GM12878 (cell line): Measurements from ENCODE around the gene DOK4. TPM values are rescaled to one million over a fixed set of nuclear protein-coding genes. Genes with fewer than 3 reads are reported as not detected.

ENCODE experiments used
- ATAC-seq: fragments of 200-7000 bp; cut with Tn5 transposase; 3 replicates; pipeline ENCODE4 v1.9.1; 2020; ENCODE audit warnings: mild to moderate bottlenecking, moderate library complexity
- BruUV-seq: library from RNA; stranded (reverse); fragments of 400-500 nt; replicated peaks from 2 replicates; lab custom pipeline; 2021; lab: Mats Ljungman, UMichigan
- CTCF ChIA-PET: fragments of 300-600 bp; sonication (Branson Sonifier 250); formaldehyde crosslinking; extraction: SDS; loops from one replicate; lab custom pipeline; 2021; ENCODE audit warnings: inconsistent platforms; lab: Yijun Ruan, JAX
- POLR2A ChIA-PET: fragments of 350-600 bp; formaldehyde crosslinking; extraction: SDS; loops from one replicate; lab custom pipeline; 2021; ENCODE audit warnings: inconsistent platforms; lab: Charles Lee
- RAD21 ChIA-PET: fragments of 300-600 bp; sonication (Branson Sonifier 250); formaldehyde crosslinking; loops from one replicate; lab custom pipeline; 2023; ENCODE audit warnings: antibody characterized with exemption; ENCODE audit not compliant: unreplicated experiment; lab: Charles Lee
- SMC1A ChIA-PET: fragments of 300-600 bp; sonication (Branson Sonifier 250); formaldehyde crosslinking; loops from one replicate; lab custom pipeline; 2023; ENCODE audit not compliant: unreplicated experiment, uncharacterized antibody; lab: Charles Lee
- DNase-seq: peaks from one replicate; pipeline ENCODE4 v3.0.0-alpha.2; 2011; ENCODE audit warnings: low read depth, low spot score
- FAIRE-seq: peaks from 3 replicates; lab custom pipeline; 2011; peaks lifted over from hg19 to GRCh38; lab: Jason Lieb, UNC
- H2AFZ ChIP-seq: 2 replicates; pipeline ENCODE4 v1.6.0; 2011; ENCODE audit warnings: low read depth, low read length, control low read depth; ENCODE audit not compliant: control insufficient read depth
- H3K27ac ChIP-seq: 2 replicates; pipeline ENCODE4 v1.5.1; 2011; ENCODE audit warnings: control low read depth; ENCODE audit not compliant: control insufficient read depth, insufficient read depth
- H3K27me3 ChIP-seq, 2 experiments: replicated peaks in 1 of 2; 2 replicates each; pipeline versions ENCODE4 v1.6.0 to v1.6.1; 2011; ENCODE audit warnings: low read length in 1 of 2; ENCODE audit not compliant: control insufficient read depth in 2 of 2, insufficient read depth in 2 of 2
- H3K36me3 ChIP-seq, 2 experiments: 2 replicates each; pipeline ENCODE4 v1.5.1; 2011; ENCODE audit warnings: low read length in 1 of 2; ENCODE audit not compliant: control insufficient read depth in 2 of 2, insufficient read depth in 2 of 2
- H3K4me1 ChIP-seq: 2 replicates; pipeline ENCODE4 v1.6.1; 2011; ENCODE audit warnings: mild to moderate bottlenecking, low read length, moderate library complexity, mixed read lengths; ENCODE audit not compliant: control insufficient read depth, insufficient read depth
- H3K4me2 ChIP-seq: 2 replicates; pipeline ENCODE4 v1.6.0; 2011; ENCODE audit warnings: control low read depth; ENCODE audit not compliant: control insufficient read depth, insufficient read depth
- H3K4me3 ChIP-seq: fragments of 200-600 bp; sonication (generic); 2 replicates; pipeline ENCODE4 v1.5.1; 2016
- H3K79me2 ChIP-seq: 2 replicates; pipeline ENCODE4 v1.6.0; 2011; ENCODE audit warnings: low read length; ENCODE audit not compliant: control insufficient read depth, insufficient read depth
- H3K9ac ChIP-seq: 2 replicates; pipeline ENCODE4 v1.8.0; 2011; ENCODE audit warnings: low read length, control low read depth, mixed read lengths; ENCODE audit not compliant: control insufficient read depth, insufficient read depth
- H3K9me3 ChIP-seq: replicated peaks from 3 replicates; pipeline ENCODE4 v1.5.1; 2011; ENCODE audit warnings: mild to moderate bottlenecking, low read length; ENCODE audit not compliant: control insufficient read depth, insufficient read depth
- H4K20me1 ChIP-seq: 2 replicates; pipeline ENCODE4 v1.6.0; 2011; ENCODE audit not compliant: control insufficient read depth, insufficient read depth
- CHD4 ChIP-seq: fragments of 200-600 bp; sonication (generic); IDR thresholded peaks from 2 replicates; pipeline ENCODE4 v1.6.1; 2016; ENCODE audit warnings: mild to moderate bottlenecking
- EGR1 ChIP-seq, 2 experiments: IDR thresholded peaks; 1 replicate in 1 of 2; 2 replicates in 1 of 2; pipeline ENCODE4 v1.6.1; 2011 to 2012; ENCODE audit warnings: low read depth in 2 of 2, low read length in 2 of 2, borderline replicate concordance in 1 of 2, mild to moderate bottlenecking in 1 of 2, moderate library complexity in 1 of 2
- ELK1 ChIP-seq: IDR thresholded peaks from 2 replicates; pipeline ENCODE4 v1.6.1; 2012; ENCODE audit warnings: low read depth, low read length, improper control_type of control experiment
- GATAD2B ChIP-seq: fragments of 450-650 bp; conservative IDR thresholded peaks from 2 replicates; pipeline ENCODE4 v1.6.1; 2017; ENCODE audit warnings: low read depth, mild to moderate bottlenecking, moderate library complexity
- IRF5 ChIP-seq: fragments of 450-650 bp; IDR thresholded peaks from 2 replicates; pipeline ENCODE4 v1.6.1; 2017; ENCODE audit warnings: borderline replicate concordance
- MTA3 ChIP-seq: IDR thresholded peaks from 2 replicates; pipeline ENCODE4 v1.6.1; 2012; ENCODE audit warnings: low read length, inconsistent platforms, borderline replicate concordance
- NBN ChIP-seq: fragments of 450-650 bp; IDR thresholded peaks from 2 replicates; pipeline ENCODE4 v1.6.1; 2016
- POLR2AphosphoS2 ChIP-seq: IDR thresholded peaks from 2 replicates; pipeline ENCODE4 v1.6.1; 2011; ENCODE audit warnings: low read depth, mild to moderate bottlenecking, low read length, improper control_type of control experiment, moderate library complexity
- STAT1 ChIP-seq: fragments of 450-650 bp; conservative IDR thresholded peaks from 2 replicates; pipeline ENCODE4 v1.6.1; 2014; ENCODE audit warnings: antibody characterized with exemption, mild to moderate bottlenecking
- TCF7 ChIP-seq: IDR thresholded peaks from 2 replicates; pipeline ENCODE4 v1.6.1; 2014; ENCODE audit warnings: antibody characterized with exemption, borderline replicate concordance
- ZBTB4 ChIP-seq: fragments of 450-650 bp; formaldehyde crosslinking; IDR thresholded peaks from 2 replicates; pipeline ENCODE4 v1.4.0; 2022; ENCODE audit warnings: mild to moderate bottlenecking, moderate library complexity
- ZNF622 ChIP-seq: fragments of 450-650 bp; IDR thresholded peaks from 2 replicates; pipeline ENCODE4 v1.6.1; 2017; ENCODE audit warnings: mild to moderate bottlenecking, inconsistent platforms
- WGBS: methylation state at CpG from one replicate; pipeline ENCODE4 v1.1.6; 2016; ENCODE audit warnings: low lambda C conversion rate; ENCODE audit not compliant: insufficient replicate concordance, insufficient coverage; ENCODE audit errors: missing lambda C conversion rate; 5-methylcytosine and 5-hydroxymethylcytosine counted together
- in situ Hi-C: fragments of 300-500 bp; cut with MboI; formaldehyde crosslinking; loops from 9 replicates; pipeline ENCODE4 v1.14.3; 2018; ENCODE audit warnings: mixed read lengths
- intact Hi-C: fragments of 100-400 bp; cut with micrococcal nuclease; formaldehyde crosslinking; loops from one replicate; pipeline ENCODE4 v1.14.2; 2022; ENCODE audit not compliant: unreplicated experiment
- polyA plus RNA-seq, 11 experiments: library from polyadenylated mRNA; depleted of rRNA in 4 of 11; unstranded in 6 of 11; stranded (reverse) in 5 of 11; fragments of >200 nt; fragmentation: Nextera tagmentation in 4 of 11; fragmentation: Illumina TruSeq in 1 of 11; extraction: Ambion mirVana in 4 of 11; extraction: Trizol in 1 of 11; gene quantifications; 1 replicate in 1 of 11; 2 replicates in 10 of 11; pipeline versions ENCODE4 v1.2.1 to v1.2.3, GENCODE V29; 2011 to 2016; ENCODE audit warnings: inconsistent platforms in 2 of 11, missing spikeins in 2 of 11, low read depth in 1 of 11
- total RNA-seq, 4 experiments: library from RNA; depleted of rRNA in 3 of 4; stranded (reverse); fragments of >200 nt in 3 of 4; fragmentation: Illumina TruSeq in 1 of 4; extraction: Trizol in 1 of 4; gene quantifications; 2 replicates each; pipeline versions ENCODE4 v1.2.1 to v1.2.3, GENCODE V29; 2013 to 2021
- TF ChIP-seq, protein P1 (sequence below): fragments of 450-650 bp; IDR thresholded peaks from 2 replicates; pipeline ENCODE4 v1.6.1; 2016; ENCODE audit warnings: mild to moderate bottlenecking
- TF ChIP-seq, protein P2 (sequence below): IDR thresholded peaks from 2 replicates; pipeline ENCODE4 v1.6.1; 2012; ENCODE audit warnings: low read length, inconsistent platforms

Gene DOK4
- total and polyA plus RNA-seq, 10 of the 15 experiments (the other 5 are each of a cell fraction or from before 2014, with no cell fraction given) = 0.20 to 7.0 (median 2.4) TPM; not detected in 1

- TF ChIP-seq IRF5 = no peak
- TF ChIP-seq TCF7 = no peak
Measured at GRCh38 chr16:57464523-57464922, 21.8 kb downstream of the DOK4 start (continued).

- RAD21 ChIA-PET = interaction anchor here (0.7 to 1.8 kb wide), 5 partner anchors 14 to 83 kb away, joined by 3 to 6 read pairs (median 4); partner anchors contain the start of genes CIAPIN1 and COQ9
- CTCF ChIA-PET = interaction anchor here (0.8 to 7.0 kb wide), 19 partner anchors 12 to 275 kb away, joined by 3 to 51 read pairs (median 5); partner anchors contain the start of genes CIAPIN1, COQ9 and DOK4
- H3K36me3 ChIP-seq = peaks cover 9 to 28% of the 10 kb centered on the region in 2 experiments
- DNase-seq = no peak
- in situ Hi-C loops (no loop called here), intact Hi-C loops (loop anchor here (1.0 to 5.0 kb wide), 2 partner anchors 54 to 163 kb away; no protein-coding TSS in a partner anchor)
- TF ChIP-seq POLR2AphosphoS2 (0 out of 2 replicates have a peak, but pooled peaks have one; percentile 6), NBN (no peak), CHD4 (no peak), STAT1 (no peak), ZNF622 (no peak), ELK1 (no peak), ZBTB4 (CRISPR knock-in tag) (no peak), GATAD2B (no peak), EGR1 (IDR thresholded peaks at IDR 0.05; ENCODE audit: borderline replicate concordance in 1 of 2, low read depth in 2 of 2, low read length in 2 of 2) (peak in 1 of 2 experiments; percentile 72; a peak in 2 of 3 replicates), MTA3 (no peak)
- TF ChIP-seq, protein P1, sequence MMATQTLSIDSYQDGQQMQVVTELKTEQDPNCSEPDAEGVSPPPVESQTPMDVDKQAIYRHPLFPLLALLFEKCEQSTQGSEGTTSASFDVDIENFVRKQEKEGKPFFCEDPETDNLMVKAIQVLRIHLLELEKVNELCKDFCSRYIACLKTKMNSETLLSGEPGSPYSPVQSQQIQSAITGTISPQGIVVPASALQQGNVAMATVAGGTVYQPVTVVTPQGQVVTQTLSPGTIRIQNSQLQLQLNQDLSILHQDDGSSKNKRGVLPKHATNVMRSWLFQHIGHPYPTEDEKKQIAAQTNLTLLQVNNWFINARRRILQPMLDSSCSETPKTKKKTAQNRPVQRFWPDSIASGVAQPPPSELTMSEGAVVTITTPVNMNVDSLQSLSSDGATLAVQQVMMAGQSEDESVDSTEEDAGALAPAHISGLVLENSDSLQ = no peak
- TF ChIP-seq, protein P2, sequence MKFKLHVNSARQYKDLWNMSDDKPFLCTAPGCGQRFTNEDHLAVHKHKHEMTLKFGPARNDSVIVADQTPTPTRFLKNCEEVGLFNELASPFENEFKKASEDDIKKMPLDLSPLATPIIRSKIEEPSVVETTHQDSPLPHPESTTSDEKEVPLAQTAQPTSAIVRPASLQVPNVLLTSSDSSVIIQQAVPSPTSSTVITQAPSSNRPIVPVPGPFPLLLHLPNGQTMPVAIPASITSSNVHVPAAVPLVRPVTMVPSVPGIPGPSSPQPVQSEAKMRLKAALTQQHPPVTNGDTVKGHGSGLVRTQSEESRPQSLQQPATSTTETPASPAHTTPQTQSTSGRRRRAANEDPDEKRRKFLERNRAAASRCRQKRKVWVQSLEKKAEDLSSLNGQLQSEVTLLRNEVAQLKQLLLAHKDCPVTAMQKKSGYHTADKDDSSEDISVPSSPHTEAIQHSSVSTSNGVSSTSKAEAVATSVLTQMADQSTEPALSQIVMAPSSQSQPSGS = no peak
- H3K79me2 ChIP-seq = peaks cover 18% of the 10 kb centered on the region
- no peak for FAIRE-seq
- H3K4me2 ChIP-seq = peak overlapping the region; percentile 93
- no peaks in the 10 kb centered on the region for H3K27me3 ChIP-seq
- peak overlapping the region; percentile 86 for H3K9ac ChIP-seq
- BruUV-seq = no TSS peak
- H3K4me3 ChIP-seq = peak overlapping the region; percentile 98
- under 1% methylated on average over 16 of the region's 16 CpGs for WGBS
- H2AFZ ChIP-seq = 0 out of 2 replicates have a peak overlapping the region, but pooled peaks have one; percentile 5
- no peaks in the 10 kb centered on the region for H3K9me3 ChIP-seq
- H3K27ac ChIP-seq = peak overlapping the region; percentile 64
- POLR2A ChIA-PET = interaction anchor here (0.6 to 4.5 kb wide), 6 partner anchors 13 to 850 kb away, joined by 3 to 14 read pairs (median 3); partner anchors contain the start of genes CIAPIN1 and COQ9
- H3K4me1 ChIP-seq = peaks cover 7% of the 10 kb centered on the region
- peak; percentile 74 for ATAC-seq
- SMC1A ChIA-PET = interaction anchor here (1.2 to 2.3 kb wide), 2 partner anchors 57 to 59 kb away, joined by 4 to 9 read pairs; no protein-coding TSS in a partner anchor
- no peaks in the 10 kb centered on the region for H4K20me1 ChIP-seq
Measured at GRCh38 chr16:57462978-57463362, 23.3 kb downstream of the DOK4 start.
